GM19099 (cell line): ENCODE measurements around the gene ITPKC.

Source experiments
- POLR2A ChIP-seq: IDR thresholded peaks from 3 replicates; pipeline ENCODE4 v1.6.1; 2011; ENCODE audit warnings: low read depth; ENCODE audit not compliant: insufficient read length; ENCODE audit errors: extremely low read depth

ITPKC gene

DNA sequence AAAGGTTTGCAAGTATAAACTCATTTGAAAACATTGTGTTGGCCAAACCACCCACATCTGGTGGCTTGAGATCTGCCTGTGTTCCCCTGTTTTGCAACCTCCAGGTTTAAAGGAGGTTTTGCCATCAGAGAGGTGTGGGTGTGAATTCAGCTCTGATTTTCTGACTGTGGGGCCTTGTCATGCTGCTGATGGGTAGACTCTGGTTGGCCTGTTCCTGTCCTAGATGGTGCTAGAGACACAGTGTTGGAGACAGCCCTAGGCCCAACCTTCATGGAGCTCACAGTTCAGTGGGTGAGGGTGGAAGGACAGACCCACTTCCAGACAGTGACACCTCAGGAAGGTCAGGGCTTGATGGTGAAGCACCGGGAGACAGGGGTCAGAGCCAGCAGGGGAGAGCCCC is 68.6 kb downstream of the ITPKC start:
- no peak for TF ChIP-seq POLR2A

DNA sequence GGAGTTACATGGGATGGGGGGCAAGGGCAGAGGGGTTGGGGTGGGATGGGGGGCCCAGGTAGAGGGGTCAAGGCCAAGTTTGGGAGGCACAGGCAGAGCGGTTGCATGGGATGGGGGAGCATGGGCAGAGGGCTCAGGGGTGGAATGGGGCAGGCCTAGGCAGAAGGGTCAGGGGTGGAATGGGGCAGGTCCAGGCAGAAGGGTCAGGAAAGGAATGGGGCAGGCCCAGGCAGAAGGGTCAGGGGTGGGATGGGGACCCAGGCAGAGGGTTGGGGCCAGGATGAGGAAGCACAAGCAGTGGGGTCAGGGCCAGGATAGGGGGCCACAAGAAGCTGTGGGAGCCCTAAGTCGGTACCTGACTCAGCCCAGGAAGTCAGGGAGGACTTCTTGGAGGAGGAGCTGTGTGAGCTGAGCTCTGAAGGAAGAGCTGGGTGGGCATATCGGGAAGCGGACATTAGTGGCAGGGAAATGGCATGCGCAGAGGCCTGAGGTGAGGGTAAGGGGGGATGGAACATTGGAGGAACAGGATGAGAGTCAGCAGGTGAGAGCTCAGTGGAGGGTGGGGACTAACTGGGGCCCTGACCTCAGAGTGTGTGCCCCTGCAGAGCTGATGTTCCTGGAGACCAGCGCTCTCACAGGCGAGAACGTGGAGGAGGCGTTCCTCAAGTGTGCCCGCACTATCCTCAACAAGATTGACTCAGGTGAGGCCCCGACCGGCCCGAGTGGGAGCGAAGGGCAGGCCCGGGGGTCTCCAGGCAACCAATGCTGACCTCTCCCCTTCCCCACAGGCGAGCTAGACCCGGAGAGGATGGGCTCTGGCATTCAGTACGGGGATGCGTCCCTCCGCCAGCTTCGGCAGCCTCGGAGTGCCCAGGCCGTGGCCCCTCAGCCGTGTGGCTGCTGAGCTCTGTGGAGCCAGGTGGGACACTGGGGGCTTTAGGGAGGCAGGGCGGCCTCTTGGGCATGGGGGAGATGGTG is 69.4 kb downstream of the ITPKC start:
- no peak for TF ChIP-seq POLR2A
